Psoas muscle (tissue), 8 donors: ENCODE data around the gene GPR152. TPM values are rescaled to one million over a fixed set of nuclear protein-coding genes. Genes with fewer than 3 reads are reported as not detected.
A peak's percentile ranks its signal among the peaks of the same experiment; 100 is the strongest.

Experiments
- ATAC-seq, 4 donors: fragments of 200-7000 bp; cut with Tn5 transposase; one replicate each; pipeline ENCODE4 v1.9.1; 2020; ENCODE audit warnings: moderate library complexity in 3 of 4, mild to moderate bottlenecking in 2 of 4
- DNase-seq, 2 donors: peaks; one replicate each; pipeline ENCODE4 v3.0.0-alpha.2; 2020
- H3K27ac ChIP-seq: fragments of 200-600 bp; one replicate; pipeline ENCODE4 v1.8.0; 2022
- H3K27me3 ChIP-seq, 3 donors: fragments of 200-600 bp in 1 of 3; one replicate each; pipeline versions ENCODE4 v1.6.1 to v1.8.0; 2013 to 2022; ENCODE audit warnings: low read length in 2 of 3, mild to moderate bottlenecking in 2 of 3, moderate library complexity in 1 of 3; ENCODE audit not compliant: insufficient read depth in 3 of 3
- H3K36me3 ChIP-seq, 2 donors: fragments of 200-600 bp in 1 of 2; one replicate each; pipeline versions ENCODE4 v1.6.1 to v1.8.0; 2013 to 2022; ENCODE audit warnings: low read depth in 1 of 2, mild to moderate bottlenecking in 1 of 2, moderate library complexity in 1 of 2; ENCODE audit not compliant: insufficient read depth in 1 of 2
- H3K4me1 ChIP-seq: fragments of 200-600 bp; one replicate; pipeline ENCODE4 v1.8.0; 2022
- H3K4me3 ChIP-seq: fragments of 200-600 bp; one replicate; pipeline ENCODE4 v1.8.0; 2022; ENCODE audit warnings: mild to moderate bottlenecking
- H3K9me3 ChIP-seq: fragments of 200-600 bp; one replicate; pipeline ENCODE4 v1.8.0; 2022
- WGBS, 3 donors: extraction: QIAGEN DNeasy Blood & Tissue Kit; methylation state at CpG; one replicate each; pipeline versions ENCODE4 v1.1.6 to v1.1.7; 2013; 5-methylcytosine and 5-hydroxymethylcytosine counted together
- intact Hi-C, 2 donors: fragments of 100-400 bp; cut with DNase I; formaldehyde crosslinking; loops; one replicate each; pipeline versions ENCODE4 v1.11.0 to v1.14.2; 2022
- polyA plus RNA-seq, 3 donors: library from polyadenylated mRNA; stranded (reverse); fragments of 200-250 nt; gene quantifications; one replicate each; pipeline ENCODE4 v1.2.3, GENCODE V29; 2013
- total RNA-seq, 4 donors: library from RNA; stranded (reverse); fragmentation: NEBNext Ultra II Directional in 2 of 4; extraction: Animal tissue kit (Norgen Biotek cat#: 25700) in 2 of 4; gene quantifications; one replicate each; pipeline versions ENCODE4 v1.2.1 to v1.2.4, GENCODE V29; 2021 to 2023
- TF ChIP-seq, protein P1 (sequence below): fragments of 200-600 bp; IDR thresholded peaks from one replicate; pipeline ENCODE4 v1.8.0; 2022; ENCODE audit warnings: antibody characterized with exemption
- donor health status: healthy with polysubstance abuse.
- donor health status: DM: no; HTN: no; CAD: no; lungs with moderate emphysema.
- donor health status: Bipolar disorder and iron deficiency.
- donor health status: healthy.
- donor health status: DM: yes; HTN: yes; CAD: no.
- donor health status: DM: no; HTN: no; CAD: no.
- donor health status: DM: no; HTN: no; CAD: no.
- donor health status: DM: yes; HTN: yes; CAD: no.

The GPR152 gene
- total and polyA plus RNA-seq, 7 donors: 0.19 TPM; not detected in 6

DNA sequence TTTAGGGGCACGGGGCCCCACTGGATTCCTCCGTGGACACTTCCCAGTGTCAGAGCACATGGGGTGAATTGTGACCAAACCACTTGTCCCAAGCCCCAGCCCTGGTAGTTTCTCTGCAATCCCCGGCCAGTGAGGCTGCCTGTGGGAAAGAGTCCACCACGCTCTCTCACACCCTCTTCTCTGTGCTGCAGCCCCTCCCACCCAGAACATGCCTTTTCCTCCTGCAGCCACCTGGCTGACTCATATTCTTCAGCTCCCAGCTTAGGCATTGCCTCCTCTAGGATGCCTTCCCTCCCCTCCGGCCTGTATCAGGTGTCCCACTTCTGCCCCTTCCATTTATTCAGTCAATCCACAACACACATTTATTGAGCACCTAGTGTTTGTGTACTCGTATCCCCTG, 29.6 kb downstream of the GPR152 start:
- no peaks in the 10 kb centered on the region for H3K9me3 ChIP-seq
- ATAC-seq: no peak
- TF ChIP-seq, protein P1, sequence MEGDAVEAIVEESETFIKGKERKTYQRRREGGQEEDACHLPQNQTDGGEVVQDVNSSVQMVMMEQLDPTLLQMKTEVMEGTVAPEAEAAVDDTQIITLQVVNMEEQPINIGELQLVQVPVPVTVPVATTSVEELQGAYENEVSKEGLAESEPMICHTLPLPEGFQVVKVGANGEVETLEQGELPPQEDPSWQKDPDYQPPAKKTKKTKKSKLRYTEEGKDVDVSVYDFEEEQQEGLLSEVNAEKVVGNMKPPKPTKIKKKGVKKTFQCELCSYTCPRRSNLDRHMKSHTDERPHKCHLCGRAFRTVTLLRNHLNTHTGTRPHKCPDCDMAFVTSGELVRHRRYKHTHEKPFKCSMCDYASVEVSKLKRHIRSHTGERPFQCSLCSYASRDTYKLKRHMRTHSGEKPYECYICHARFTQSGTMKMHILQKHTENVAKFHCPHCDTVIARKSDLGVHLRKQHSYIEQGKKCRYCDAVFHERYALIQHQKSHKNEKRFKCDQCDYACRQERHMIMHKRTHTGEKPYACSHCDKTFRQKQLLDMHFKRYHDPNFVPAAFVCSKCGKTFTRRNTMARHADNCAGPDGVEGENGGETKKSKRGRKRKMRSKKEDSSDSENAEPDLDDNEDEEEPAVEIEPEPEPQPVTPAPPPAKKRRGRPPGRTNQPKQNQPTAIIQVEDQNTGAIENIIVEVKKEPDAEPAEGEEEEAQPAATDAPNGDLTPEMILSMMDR: no peak
- DNase-seq: no peak
- H3K4me3 ChIP-seq: no peak overlapping the region
- peaks cover 31% of the 10 kb centered on the region for H3K4me1 ChIP-seq
- 71 to 76% (median 74%) methylated on average over 6 of the region's 6 CpGs for WGBS, 3 donors
- H3K27ac ChIP-seq: no peak overlapping the region
- no peaks in the 10 kb centered on the region for H3K27me3 ChIP-seq
- intact Hi-C loops: no loop called here
- no peaks in the 10 kb centered on the region for H3K36me3 ChIP-seq

DNA sequence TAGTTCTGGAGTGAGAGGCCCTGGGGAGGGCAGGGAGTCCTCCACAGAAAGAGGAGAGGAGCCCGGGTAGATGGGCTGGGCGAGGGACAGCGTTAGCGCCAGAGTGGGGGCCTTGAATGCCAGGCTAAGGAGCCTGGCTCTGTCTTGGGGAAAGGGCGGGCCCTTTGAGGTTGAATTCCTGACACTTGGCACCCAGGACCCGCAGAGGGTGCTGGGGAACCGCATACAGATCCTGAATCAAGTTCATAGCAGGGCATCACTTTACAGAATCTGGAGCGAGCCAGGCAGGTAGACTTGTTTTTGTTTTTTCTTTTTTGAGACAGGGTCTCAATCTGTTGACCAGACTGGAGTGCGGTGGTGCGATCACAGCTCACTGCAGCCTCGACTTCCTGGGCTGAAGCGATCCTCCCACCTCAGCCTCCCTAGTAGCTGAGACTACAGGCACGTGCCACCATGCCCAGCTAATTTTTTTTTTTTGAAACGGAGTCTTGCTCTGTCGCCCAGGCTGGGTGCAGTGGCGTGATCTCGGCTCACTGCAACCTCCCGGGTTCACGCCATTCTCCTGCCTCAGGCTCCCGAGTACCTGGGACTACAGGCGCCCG, 31.0 kb downstream of the GPR152 start:
- Histone ChIP-seq H3K9me3 (no peaks in the 10 kb centered on the region), H3K4me1 (peaks cover 39% of the 10 kb centered on the region), H3K36me3 (no peaks in the 10 kb centered on the region), H3K27me3 (no peaks in the 10 kb centered on the region), H3K27ac (peak overlapping the region; percentile 95), H3K4me3 (peak overlapping the region; percentile 68)
- DNase-seq: no peak
- WGBS, 3 donors: 80 to 84% (median 82%) methylated on average over 22 of the region's 22 CpGs
- intact Hi-C loops: no loop called here
- ATAC-seq: no peak
- TF ChIP-seq, protein P1: no peak

DNA sequence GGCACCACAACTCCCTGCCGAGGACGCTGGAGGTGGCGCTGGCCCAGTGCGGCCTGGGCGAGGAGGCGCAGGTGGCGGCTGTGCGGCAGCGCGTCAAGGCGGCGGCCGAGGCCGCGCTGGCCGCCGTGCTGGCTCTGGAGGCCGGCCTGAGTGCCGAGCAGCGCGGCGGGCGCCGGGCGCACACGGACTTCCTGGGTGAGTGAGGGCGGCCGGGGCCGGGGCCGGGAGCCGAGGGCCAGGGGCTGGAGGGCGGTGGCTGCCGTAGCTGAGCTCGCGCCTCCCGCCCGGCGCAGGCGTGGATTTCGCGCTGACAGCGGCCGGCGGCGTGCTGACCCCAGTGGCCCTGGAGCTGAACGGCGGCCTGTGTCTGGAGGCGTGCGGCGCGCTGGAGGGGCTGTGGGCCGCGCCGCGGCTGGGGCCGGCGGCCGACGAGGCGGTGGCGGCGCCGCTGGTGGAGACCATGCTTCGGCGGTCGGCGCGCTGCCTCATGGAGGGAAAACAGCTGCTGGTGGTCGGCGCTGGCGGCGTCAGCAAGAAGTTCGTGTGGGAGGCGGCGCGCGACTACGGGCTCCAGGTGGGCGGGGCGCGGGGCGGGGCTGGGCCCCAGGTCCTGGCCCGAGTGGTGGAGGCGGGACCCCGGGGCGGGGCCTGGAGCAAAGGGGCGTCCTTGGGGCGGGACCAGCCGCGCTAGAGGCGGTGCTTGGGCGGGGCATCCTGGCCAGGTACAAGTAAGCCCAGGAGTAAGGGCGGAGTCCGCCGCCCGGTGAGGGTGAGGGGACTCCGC, 31.7 kb downstream of the GPR152 start:
- TF ChIP-seq, protein P1: no peak
- no peaks in the 10 kb centered on the region for H3K27me3 ChIP-seq
- H3K4me1 ChIP-seq: peaks cover 46% of the 10 kb centered on the region
- peak overlapping the region; percentile 95 for H3K27ac ChIP-seq
- DNase-seq (peak; percentile 97 to 98), ATAC-seq (peak; percentile 85 to 90 (median 86))
- intact Hi-C loops: no loop called here
- WGBS, 3 donors: 1 to 3% (median 1%) methylated on average over 52 to 97 of the region's 97 CpGs
- no peaks in the 10 kb centered on the region for H3K36me3 ChIP-seq
- peak overlapping the region; percentile 68 for H3K4me3 ChIP-seq
- H3K9me3 ChIP-seq: no peaks in the 10 kb centered on the region

DNA sequence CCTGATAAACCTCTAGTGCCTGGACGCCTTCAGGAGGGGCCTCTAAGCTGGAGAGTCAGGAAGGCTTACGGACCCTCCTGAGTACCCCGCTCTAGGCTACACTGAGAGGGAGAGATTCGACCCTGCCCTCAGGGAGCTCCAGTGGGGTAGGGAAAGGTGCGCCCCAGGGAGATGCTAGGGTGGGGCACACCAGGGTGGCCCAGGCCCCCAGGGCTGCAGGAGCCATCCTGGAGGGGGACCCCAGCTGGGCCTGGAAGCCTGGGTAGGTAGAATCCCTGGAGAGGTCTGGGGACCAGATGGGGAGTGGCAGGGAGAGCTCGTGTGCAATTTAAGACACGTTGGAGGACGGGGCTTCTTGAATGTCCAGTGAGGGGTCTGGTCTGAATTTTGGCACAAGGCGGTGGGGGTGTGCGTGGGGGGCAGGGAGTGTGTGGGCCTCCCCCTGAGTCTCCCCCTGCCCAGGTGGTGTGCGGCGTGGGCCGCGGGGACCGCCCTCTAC, 32.3 kb downstream of the GPR152 start:
- H3K4me3 ChIP-seq: peak overlapping the region; percentile 68
- no peaks in the 10 kb centered on the region for H3K27me3 ChIP-seq
- ATAC-seq (no peak), DNase-seq (no peak)
- intact Hi-C loops: no loop called here
- TF ChIP-seq, protein P1: no peak
- H3K9me3 ChIP-seq: no peaks in the 10 kb centered on the region
- H3K27ac ChIP-seq: peak overlapping the region; percentile 95
- WGBS, 3 donors: 25 to 42% (median 26%) methylated on average over 10 to 15 of the region's 15 CpGs
- peaks cover 47% of the 10 kb centered on the region for H3K4me1 ChIP-seq
- H3K36me3 ChIP-seq: no peaks in the 10 kb centered on the region
